HEK293T (cell line): ENCODE results near the gene LRBA.

ENCODE experiments used
- CTCF ChIA-PET: fragments of 350-600 bp; formaldehyde crosslinking; extraction: SDS; loops from one replicate; lab custom pipeline; 2021; ENCODE audit warnings: antibody characterized with exemption, inconsistent platforms; lab: Yijun Ruan, JAX
- POLR2A ChIA-PET: fragments of 350-600 bp; formaldehyde crosslinking; extraction: SDS; loops from one replicate; lab custom pipeline; 2020; ENCODE audit warnings: antibody characterized with exemption, inconsistent platforms; lab: Yijun Ruan, JAX
- DNase-seq: peaks from one replicate; pipeline ENCODE4 v3.0.0; 2012; ENCODE audit warnings: mixed read lengths; ENCODE audit errors: extremely low spot score
- ARNT ChIP-seq: fragments of 450-650 bp; IDR thresholded peaks from 2 replicates; pipeline ENCODE4 v1.6.1; 2017; ENCODE audit warnings: mild to moderate bottlenecking
- BHLHE40 ChIP-seq: fragments of 450-650 bp; IDR thresholded peaks from 2 replicates; pipeline ENCODE4 v1.6.1; 2016; ENCODE audit warnings: mild to moderate bottlenecking, moderate library complexity, borderline replicate concordance
- CTBP1 ChIP-seq: fragments of 450-650 bp; IDR thresholded peaks from 2 replicates; pipeline ENCODE4 v1.6.1; 2016; ENCODE audit warnings: borderline replicate concordance
- ELF4 ChIP-seq: fragments of 450-650 bp; IDR thresholded peaks from 2 replicates; pipeline ENCODE4 v1.6.1; 2017; ENCODE audit warnings: antibody characterized with exemption
- FOXA1 ChIP-seq: fragments of 450-650 bp; IDR thresholded peaks from 2 replicates; pipeline ENCODE4 v1.6.1; 2016; ENCODE audit warnings: mild to moderate bottlenecking
- FOXK2 ChIP-seq: fragments of 450-650 bp; IDR thresholded peaks from 2 replicates; pipeline ENCODE4 v1.6.1; 2016; ENCODE audit warnings: mild to moderate bottlenecking
- FOXM1 ChIP-seq: fragments of 450-650 bp; IDR thresholded peaks from 2 replicates; pipeline ENCODE4 v1.6.1; 2017; ENCODE audit warnings: mild to moderate bottlenecking, borderline replicate concordance
- HDGF ChIP-seq: fragments of 450-650 bp; IDR thresholded peaks from 2 replicates; pipeline ENCODE4 v1.6.1; 2017; ENCODE audit warnings: antibody characterized with exemption, borderline replicate concordance
- LEF1 ChIP-seq: fragments of 450-650 bp; IDR thresholded peaks from 2 replicates; pipeline ENCODE4 v1.6.1; 2017; ENCODE audit warnings: mild to moderate bottlenecking, borderline replicate concordance
- NFRKB ChIP-seq: fragments of 450-650 bp; IDR thresholded peaks from 2 replicates; pipeline ENCODE4 v1.6.1; 2016; ENCODE audit warnings: mild to moderate bottlenecking, moderate library complexity
- PKNOX1 ChIP-seq: fragments of 450-650 bp; IDR thresholded peaks from 2 replicates; pipeline ENCODE4 v1.6.1; 2016
- SUZ12 ChIP-seq: fragments of 450-650 bp; IDR thresholded peaks from 2 replicates; pipeline ENCODE4 v1.6.1; 2016; ENCODE audit warnings: mild to moderate bottlenecking
- TARDBP ChIP-seq: fragments of 450-650 bp; IDR thresholded peaks from 2 replicates; pipeline ENCODE4 v1.6.1; 2016
- ZNF384 ChIP-seq: fragments of 450-650 bp; IDR thresholded peaks from 2 replicates; pipeline ENCODE4 v1.6.1; 2016

The LRBA gene

GRCh38 chr4:150215601-150216000 lies 799.5 kb downstream of the LRBA start:
- CTCF ChIA-PET = no interaction called here
- no peak for DNase-seq
- POLR2A ChIA-PET = no interaction called here
- TF ChIP-seq NFRKB = no peak
- no peak for TF ChIP-seq PKNOX1
- no peak for TF ChIP-seq HDGF
- TF ChIP-seq LEF1 = no peak
- no peak for TF ChIP-seq ELF4
- TF ChIP-seq ZNF384 = no peak
- TF ChIP-seq SUZ12 = no peak
- TF ChIP-seq FOXK2 = no peak
- TF ChIP-seq FOXM1 = no peak
- no peak for TF ChIP-seq TARDBP
- TF ChIP-seq CTBP1 = no peak
- TF ChIP-seq FOXA1 = no peak
- no peak for TF ChIP-seq ARNT
- no peak for TF ChIP-seq BHLHE40
